Frontal cortex (tissue), 4 donors: ENCODE results near the gene PPM1H. TPM values are rescaled to one million over a fixed set of nuclear protein-coding genes. Genes with fewer than 3 reads are reported as not detected.
"Not testable (repeated sequence)": the region's sequence is repeated elsewhere in the genome, so short reads cannot be mapped to it uniquely, and the experiment has no call there.

Experiments used
- DNase-seq, 2 donors: peaks; one replicate each; pipeline ENCODE4 v3.0.0; 2012; ENCODE audit warnings: low spot score in 2 of 2
- FAIRE-seq: peaks from 2 replicates; lab custom pipeline; 2012; peaks lifted over from hg19 to GRCh38; lab: Jason Lieb, UNC
- total RNA-seq: library from RNA; depleted of rRNA; stranded (reverse); fragments of >200 nt; gene quantifications from one replicate; pipeline ENCODE4 v1.2.3, GENCODE V29; 2014
- donor health status: control.
- donor health status: control.
- donor health status: control.

Gene PPM1H
- total RNA-seq, 1 donor from 2014 or later: 11.8 TPM

GRCh38 chr12:62879691-62880090 lies 55.3 kb downstream of the PPM1H start:
- FAIRE-seq (no peak), DNase-seq (no peak)

- not testable (repeated sequence) for DNase-seq, FAIRE-seq
Observed at GRCh38 chr12:62879228-62879627, 55.7 kb downstream of the PPM1H start.

DNA sequence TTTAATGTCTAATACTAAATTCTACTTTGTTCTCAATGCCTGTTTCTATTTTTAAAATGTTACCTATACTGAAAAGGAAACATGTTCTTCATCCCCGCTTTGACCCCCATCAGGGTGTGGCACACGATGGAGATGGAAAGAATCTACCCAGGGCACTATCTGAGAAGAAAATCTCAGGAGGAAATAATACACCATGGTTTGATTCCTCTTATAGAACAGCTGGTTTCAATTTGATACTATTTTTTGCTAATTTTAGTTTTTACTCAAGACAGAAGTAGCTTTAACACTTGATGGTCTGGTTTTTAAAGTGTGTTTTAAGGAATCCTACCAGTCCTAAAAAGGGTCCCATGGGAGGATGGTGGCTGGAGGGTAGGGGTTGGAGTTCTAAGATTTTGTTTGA lies 56.7 kb downstream of the PPM1H start:
- FAIRE-seq: no peak

DNA sequence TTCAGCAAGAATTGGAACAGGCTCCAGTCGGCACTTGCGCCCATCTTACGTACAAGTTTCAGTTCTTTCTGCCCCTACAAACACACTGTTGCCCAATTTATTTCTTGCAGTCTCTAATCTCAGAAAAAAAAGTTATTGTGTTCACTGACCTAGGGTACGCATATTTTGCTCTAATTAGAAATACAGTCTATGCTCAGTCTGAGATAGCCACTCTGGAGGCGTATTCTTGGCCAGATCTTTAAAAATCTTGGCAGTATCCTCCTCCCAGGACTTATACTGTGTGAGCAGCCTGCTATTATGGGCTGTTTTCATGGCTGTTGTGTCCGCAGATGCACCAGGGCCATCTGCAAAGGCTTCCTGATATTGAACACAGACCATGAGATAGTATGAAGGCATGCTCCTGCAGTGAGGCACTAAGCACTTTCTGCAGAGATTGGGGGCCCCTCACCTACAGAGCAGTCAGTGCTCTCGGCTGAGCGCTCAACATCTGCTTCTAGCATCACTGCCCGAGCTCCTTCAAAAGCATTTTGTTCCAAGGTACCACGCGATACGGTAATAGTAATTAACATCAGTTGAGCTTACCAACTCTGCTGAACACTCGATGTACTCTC lies 57.9 kb downstream of the PPM1H start:
- DNase-seq: no peak

More for the DNA sequence above, 56.7 kb downstream of the PPM1H start:
- no peak for DNase-seq

DNA sequence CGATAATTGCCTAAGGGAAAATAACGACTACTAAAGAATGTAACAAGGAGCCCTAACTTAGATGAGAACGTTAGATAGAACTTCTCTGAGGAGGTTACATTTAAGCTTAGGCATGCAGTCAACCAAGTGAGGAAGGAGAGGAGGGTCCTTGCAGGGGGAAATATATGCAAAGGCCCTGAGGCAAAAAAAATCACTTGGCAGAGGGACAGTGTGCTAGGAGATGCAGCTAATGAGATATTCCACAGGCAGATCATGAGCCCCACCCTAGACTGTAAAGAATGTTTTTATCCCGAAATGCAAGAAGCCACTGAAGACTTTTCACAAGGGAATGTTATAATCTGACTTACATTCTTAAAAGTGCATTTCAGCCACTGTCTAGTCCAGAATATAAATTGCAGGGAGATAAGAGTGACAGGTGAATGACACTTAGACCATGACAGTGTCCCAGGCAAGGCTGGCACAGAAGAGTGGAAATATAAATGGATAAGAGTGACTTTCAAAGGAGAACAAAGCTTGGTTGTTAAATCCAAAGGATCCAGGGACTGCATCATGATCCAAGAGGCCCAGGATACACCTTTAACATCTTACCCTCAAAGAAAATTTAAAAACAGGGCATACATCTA lies 61.0 kb downstream of the PPM1H start:
- no peak for FAIRE-seq
- no peak for DNase-seq

More for the DNA sequence above, 57.9 kb downstream of the PPM1H start:
- no peak for FAIRE-seq

- DNase-seq: no peak
- FAIRE-seq: no peak
Observed at GRCh38 chr12:62873116-62873825, 61.7 kb downstream of the PPM1H start.

- DNase-seq (no peak), FAIRE-seq (no peak)
Observed at GRCh38 chr12:62868820-62869219, 66.1 kb downstream of the PPM1H start.

GRCh38 chr12:62866451-62867082 lies 68.4 kb downstream of the PPM1H start:
- FAIRE-seq: no peak
- no peak for DNase-seq

GRCh38 chr12:62865937-62866336 lies 69.0 kb downstream of the PPM1H start:
- FAIRE-seq: no peak
- no peak for DNase-seq

DNA sequence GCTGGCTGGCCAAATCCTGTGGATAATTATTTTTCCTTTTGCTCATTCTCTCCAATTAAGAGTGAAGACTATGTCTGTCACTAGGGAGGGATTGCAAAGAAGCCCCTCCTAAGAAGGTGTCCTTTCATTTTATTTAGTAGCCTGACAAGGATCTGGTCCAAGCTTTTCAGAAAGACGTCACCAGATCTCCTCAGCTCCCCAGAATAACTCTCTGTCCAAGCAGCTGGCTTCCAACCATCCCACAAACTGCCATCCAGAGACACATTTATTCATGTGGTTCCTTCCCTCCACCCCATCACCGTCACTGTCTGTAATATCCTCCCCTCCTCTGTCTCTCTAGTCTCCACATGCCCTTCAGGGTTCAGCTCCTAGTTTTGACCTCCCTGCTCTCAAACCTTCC lies 69.9 kb downstream of the PPM1H start:
- no peak for FAIRE-seq

DNA sequence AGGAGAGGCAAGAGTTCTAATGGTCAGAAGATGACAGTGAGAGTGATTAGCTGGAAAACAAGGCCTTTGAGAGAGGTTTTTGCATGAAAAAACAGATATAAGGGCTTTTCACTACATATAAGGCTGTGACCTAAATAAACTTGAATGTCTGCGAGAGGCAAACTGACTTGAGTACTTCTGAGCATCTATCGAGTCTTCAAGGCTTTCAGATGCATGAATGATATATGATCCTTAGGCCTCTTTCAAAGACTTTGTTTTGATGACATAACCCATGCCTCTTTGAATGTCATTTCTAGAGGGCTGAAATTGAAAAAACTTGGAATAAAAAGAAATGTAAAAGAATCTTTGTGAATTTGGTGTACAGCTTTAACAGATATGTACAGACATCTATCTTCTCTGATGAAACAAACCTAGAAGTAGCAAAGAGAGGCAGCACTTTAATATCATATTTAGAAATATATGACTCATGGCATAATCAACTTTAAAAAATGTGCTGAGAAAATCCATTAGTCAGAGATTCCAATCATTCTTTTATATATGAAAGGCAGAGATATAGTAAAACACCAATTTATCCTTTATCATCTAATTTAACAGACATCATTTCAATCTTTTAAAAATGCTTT lies 72.6 kb downstream of the PPM1H start:
- FAIRE-seq: peak; percentile 36
- no peak for DNase-seq

More for the DNA sequence above, 69.9 kb downstream of the PPM1H start:
- DNase-seq: peak in 1 of 2 donors; percentile 22

DNA sequence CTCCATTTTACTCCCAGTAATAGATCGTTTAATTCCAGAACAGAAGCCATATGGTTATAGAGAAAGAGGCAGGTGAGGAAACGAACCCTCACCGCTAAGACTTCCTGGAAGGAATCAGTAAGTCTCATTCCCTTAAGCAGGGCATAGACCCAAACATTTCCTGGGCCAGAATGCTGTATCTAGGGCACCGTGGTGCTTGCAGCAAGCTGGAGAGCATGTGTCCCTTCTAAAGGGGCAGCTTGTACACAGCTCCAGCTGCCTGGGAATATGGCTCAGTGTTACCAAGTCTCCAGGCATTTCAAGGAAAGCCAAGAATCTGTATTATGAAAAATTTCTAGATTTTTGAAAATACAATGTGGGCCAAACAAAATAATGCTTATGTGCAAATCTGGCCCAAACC lies 73.4 kb downstream of the PPM1H start:
- DNase-seq: no peak

DNA sequence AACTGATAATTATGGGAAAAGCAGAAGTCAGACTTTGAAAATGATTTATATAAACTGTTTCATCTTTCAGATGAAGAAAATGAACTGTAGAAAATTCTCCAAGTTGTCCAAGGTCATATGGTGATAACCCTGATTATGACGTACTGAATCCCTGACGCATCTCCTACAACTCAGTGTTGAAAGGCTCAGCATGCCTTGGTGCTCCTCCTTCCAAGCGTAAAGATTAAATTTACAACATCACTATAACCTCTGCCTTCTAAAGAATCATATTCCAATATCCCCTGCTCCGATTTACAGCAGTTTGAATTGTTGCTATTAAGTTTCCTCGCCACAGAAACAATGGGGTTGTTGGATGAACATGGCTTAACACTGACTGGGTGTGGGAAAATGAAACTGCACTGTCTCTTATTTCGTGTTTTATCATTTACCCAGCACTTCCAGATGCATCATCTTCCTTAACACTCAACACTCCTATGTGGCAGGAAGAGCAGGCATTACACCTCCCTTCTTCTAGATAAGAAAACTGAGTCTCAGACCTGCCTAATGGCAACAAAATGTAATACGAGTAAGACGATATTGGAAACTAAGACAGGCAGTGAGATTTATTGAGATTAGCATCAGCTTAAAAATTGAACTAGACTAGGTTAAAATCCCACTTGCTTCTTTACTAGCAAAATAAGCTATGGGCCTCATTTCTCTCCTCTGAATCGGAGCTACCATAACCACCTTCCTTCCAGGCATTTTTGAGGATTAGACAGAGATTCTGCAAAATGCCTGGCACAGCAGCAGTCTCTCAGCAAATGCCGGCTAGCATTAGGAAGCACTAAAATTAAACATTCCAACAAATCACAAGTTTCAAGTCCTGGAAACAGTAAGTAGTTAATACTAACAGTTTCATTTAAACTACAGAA lies 74.2 kb downstream of the PPM1H start:
- DNase-seq: no peak
- FAIRE-seq: no peak

More for the DNA sequence above, 73.4 kb downstream of the PPM1H start:
- FAIRE-seq: no peak

GRCh38 chr12:62860020-62860419 lies 74.9 kb downstream of the PPM1H start:
- no peak for FAIRE-seq

DNA sequence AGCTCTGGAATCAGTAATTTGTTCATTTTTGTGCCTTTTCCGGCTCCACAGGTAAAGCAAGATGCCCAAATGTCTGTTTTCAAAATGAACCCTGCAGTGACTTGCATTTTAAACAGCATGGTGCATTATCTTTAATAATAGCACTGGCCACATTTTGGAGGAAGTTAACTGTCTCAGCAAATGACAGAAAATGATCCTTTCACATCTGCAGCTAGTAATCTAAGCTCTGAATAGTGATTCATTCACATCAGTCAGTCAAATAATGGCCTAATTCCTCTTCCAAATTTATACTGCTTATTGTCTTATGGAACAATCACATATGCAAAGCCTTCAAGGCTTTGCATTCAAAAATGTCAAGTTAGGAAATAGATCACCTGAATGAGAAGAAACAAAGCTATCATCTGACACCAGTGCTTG lies 75.6 kb downstream of the PPM1H start:
- DNase-seq (no peak), FAIRE-seq (no peak)

More at GRCh38 chr12:62860020-62860419, 74.9 kb downstream of the PPM1H start:
- no peak for DNase-seq

GRCh38 chr12:62856454-62856853 lies 78.5 kb downstream of the PPM1H start:
- no peak for FAIRE-seq
- no peak for DNase-seq

DNA sequence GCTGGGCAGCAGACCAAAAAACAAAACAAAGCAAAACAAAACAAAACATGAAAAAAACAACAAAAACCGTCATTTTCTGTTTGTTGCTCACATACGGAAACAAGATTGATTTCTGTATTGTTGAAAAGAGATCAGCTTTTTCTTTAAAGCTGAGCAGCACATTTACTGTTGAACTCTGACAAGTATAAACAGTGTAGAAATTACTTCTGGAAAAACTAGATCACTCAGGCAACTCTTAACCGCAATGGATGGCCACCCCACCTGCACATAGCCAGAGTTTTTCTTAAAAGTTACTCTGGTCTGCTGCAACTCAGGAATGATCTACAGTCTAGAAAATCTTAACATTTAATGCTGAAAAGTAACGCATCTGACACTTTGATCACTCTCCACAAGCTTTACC lies 80.9 kb downstream of the PPM1H start:
- DNase-seq (no peak), FAIRE-seq (no peak)

- FAIRE-seq: no peak
- no peak for DNase-seq
Observed at GRCh38 chr12:62849398-62849797, 85.6 kb downstream of the PPM1H start.

GRCh38 chr12:62848418-62848817 lies 86.5 kb downstream of the PPM1H start:
- no peak for FAIRE-seq

More at GRCh38 chr12:62848418-62848817, 86.5 kb downstream of the PPM1H start:
- peak in 1 of 2 donors; percentile 16 for DNase-seq
